Measurements from ENCODE around the gene ECM2. TPM values are rescaled to one million over a fixed set of nuclear protein-coding genes. Genes with fewer than 3 reads are reported as not detected.

Gene ECM2
- total RNA-seq, 1 experiment from 2014 or later: not detected

DNA sequence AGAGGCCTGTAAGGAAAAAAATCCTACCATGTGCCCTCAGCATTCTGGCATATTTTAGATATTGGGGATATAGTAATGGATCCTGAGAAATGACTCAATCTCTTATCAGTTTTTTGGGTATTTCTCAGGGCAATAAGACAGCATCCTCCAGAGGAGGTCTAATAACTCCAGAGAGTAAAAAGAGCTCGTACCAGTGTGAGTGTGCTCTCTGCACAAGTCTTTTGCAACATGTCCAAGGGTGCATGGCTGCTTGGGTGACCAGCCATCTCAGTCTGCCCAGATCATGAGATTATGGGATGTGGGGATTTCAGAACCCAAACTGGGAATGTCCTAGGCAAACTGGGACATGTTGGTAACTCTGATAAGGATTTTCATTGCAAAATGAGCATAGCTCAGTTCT lies 68.7 kb downstream of the ECM2 start:
- Histone ChIP-seq H3F3A (ENCODE audit: low read length, unreplicated experiment) (no peaks in the 10 kb centered on the region), H3K79me2 (ENCODE audit: low read length) (no peaks in the 10 kb centered on the region), H3K4me2 (ENCODE audit: low read length) (no peak overlapping the region), H3K9me2 (replicated peaks; ENCODE audit: low read length) (no peaks in the 10 kb centered on the region), H3K9ac (ENCODE audit: low read length) (no peak overlapping the region), H3K27ac (ENCODE audit: low read length) (no peak overlapping the region), H3K4me1 (ENCODE audit: insufficient read depth, low read length) (no peaks in the 10 kb centered on the region), H3K4me3 (ENCODE audit: low read length) (no peak overlapping the region), H3K27me3 (ENCODE audit: low read length) (no peaks in the 10 kb centered on the region), H4K20me1 (ENCODE audit: low read length) (no peaks in the 10 kb centered on the region), H3K9me3 (ENCODE audit: low read length) (no peaks in the 10 kb centered on the region), H3K36me3 (ENCODE audit: low read depth, low read length) (no peaks in the 10 kb centered on the region), H2AFZ (ENCODE audit: low read length) (no peak overlapping the region)
- CTCF ChIA-PET: no interaction called here
- intact Hi-C loops (cut with micrococcal nuclease): no loop called here
- no peak for TF ChIP-seq EZH2phosphoT487 (IDR thresholded peaks at IDR 0.05; ENCODE audit: borderline replicate concordance, low read length)
- no peak for TF ChIP-seq EZH2 (IDR thresholded peaks at IDR 0.05; ENCODE audit: low read length, unreplicated experiment)
- TF ChIP-seq, protein P1, sequence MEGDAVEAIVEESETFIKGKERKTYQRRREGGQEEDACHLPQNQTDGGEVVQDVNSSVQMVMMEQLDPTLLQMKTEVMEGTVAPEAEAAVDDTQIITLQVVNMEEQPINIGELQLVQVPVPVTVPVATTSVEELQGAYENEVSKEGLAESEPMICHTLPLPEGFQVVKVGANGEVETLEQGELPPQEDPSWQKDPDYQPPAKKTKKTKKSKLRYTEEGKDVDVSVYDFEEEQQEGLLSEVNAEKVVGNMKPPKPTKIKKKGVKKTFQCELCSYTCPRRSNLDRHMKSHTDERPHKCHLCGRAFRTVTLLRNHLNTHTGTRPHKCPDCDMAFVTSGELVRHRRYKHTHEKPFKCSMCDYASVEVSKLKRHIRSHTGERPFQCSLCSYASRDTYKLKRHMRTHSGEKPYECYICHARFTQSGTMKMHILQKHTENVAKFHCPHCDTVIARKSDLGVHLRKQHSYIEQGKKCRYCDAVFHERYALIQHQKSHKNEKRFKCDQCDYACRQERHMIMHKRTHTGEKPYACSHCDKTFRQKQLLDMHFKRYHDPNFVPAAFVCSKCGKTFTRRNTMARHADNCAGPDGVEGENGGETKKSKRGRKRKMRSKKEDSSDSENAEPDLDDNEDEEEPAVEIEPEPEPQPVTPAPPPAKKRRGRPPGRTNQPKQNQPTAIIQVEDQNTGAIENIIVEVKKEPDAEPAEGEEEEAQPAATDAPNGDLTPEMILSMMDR (conservative IDR thresholded peaks at IDR 0.05; ENCODE audit: low read depth, low read length): no peak
- DNase-seq: no peak
- no peak for ATAC-seq
- POLR2A ChIA-PET (ENCODE audit: unreplicated experiment): no interaction called here
- no TSS peak for BruUV-seq (replicated peaks)

DNA sequence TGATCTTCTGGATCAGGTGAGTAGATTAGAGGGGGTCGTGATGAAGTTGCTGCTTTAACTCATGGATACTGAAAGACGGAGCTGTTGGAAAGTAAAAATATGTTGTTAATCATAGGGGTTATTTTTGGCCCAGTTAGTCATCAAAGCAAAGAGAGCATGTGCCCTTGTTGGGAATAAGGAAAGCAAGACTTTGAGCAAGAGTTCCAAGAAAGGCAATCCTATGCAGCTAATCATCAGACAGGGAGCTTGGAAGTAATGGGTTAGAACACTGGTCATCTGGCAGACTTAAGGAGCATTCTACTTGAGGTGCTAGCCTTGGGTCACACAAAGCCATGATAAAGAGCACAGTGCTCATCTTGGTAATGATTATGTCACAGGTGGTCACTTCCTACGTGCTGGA lies 71.8 kb downstream of the ECM2 start:
- CTCF ChIA-PET: no interaction called here
- H2AFZ ChIP-seq (ENCODE audit: low read length): no peak overlapping the region
- peak; percentile 12 for DNase-seq
- no peaks in the 10 kb centered on the region for H3K36me3 ChIP-seq (ENCODE audit: low read depth, low read length)
- POLR2A ChIA-PET (ENCODE audit: unreplicated experiment): no interaction called here
- H3K27me3 ChIP-seq (ENCODE audit: low read length): no peaks in the 10 kb centered on the region
- H4K20me1 ChIP-seq (ENCODE audit: low read length): no peaks in the 10 kb centered on the region
- intact Hi-C loops (cut with micrococcal nuclease): no loop called here
- no peak overlapping the region for H3K4me2 ChIP-seq (ENCODE audit: low read length)
- no peaks in the 10 kb centered on the region for H3K4me1 ChIP-seq (ENCODE audit: insufficient read depth, low read length)
- H3K4me3 ChIP-seq (ENCODE audit: low read length): no peak overlapping the region
- H3F3A ChIP-seq (ENCODE audit: low read length, unreplicated experiment): no peaks in the 10 kb centered on the region
- H3K9ac ChIP-seq (ENCODE audit: low read length): no peak overlapping the region
- ATAC-seq: no peak
- H3K9me2 ChIP-seq (replicated peaks; ENCODE audit: low read length): no peaks in the 10 kb centered on the region
- no peak overlapping the region for H3K27ac ChIP-seq (ENCODE audit: low read length)
- no peaks in the 10 kb centered on the region for H3K9me3 ChIP-seq (ENCODE audit: low read length)
- no peaks in the 10 kb centered on the region for H3K79me2 ChIP-seq (ENCODE audit: low read length)
- no TSS peak for BruUV-seq (replicated peaks)
- TF ChIP-seq, protein P1 (conservative IDR thresholded peaks at IDR 0.05; ENCODE audit: low read depth, low read length): no peak

DNA sequence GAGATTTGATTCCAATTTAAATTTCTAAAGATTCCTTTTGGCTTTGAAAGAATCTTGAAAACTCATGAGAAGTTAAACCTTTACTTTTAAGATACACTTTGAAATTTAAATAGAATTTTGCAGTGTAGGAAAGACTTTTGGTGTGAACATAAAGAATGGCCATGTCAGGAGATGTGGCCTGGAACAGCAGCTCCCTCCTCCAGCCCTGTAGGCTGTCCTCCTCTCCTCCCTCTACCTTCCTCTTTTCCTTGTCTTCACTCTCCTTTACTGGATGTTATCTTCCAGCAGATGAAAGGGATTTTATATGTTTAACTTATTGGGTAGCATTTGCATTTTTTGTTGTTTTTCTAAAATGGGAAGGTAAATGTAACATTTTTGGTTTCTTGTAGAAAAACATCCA lies 72.4 kb downstream of the ECM2 start:
- H4K20me1 ChIP-seq (ENCODE audit: low read length): no peaks in the 10 kb centered on the region
- H3K9me3 ChIP-seq (ENCODE audit: low read length): no peaks in the 10 kb centered on the region
- intact Hi-C loops (cut with micrococcal nuclease): no loop called here
- H3K4me3 ChIP-seq (ENCODE audit: low read length): no peak overlapping the region
- H3K9me2 ChIP-seq (replicated peaks; ENCODE audit: low read length): no peaks in the 10 kb centered on the region
- no peaks in the 10 kb centered on the region for H3K36me3 ChIP-seq (ENCODE audit: low read depth, low read length)
- H2AFZ ChIP-seq (ENCODE audit: low read length): no peak overlapping the region
- POLR2A ChIA-PET (ENCODE audit: unreplicated experiment): no interaction called here
- no peaks in the 10 kb centered on the region for H3F3A ChIP-seq (ENCODE audit: low read length, unreplicated experiment)
- no peak overlapping the region for H3K27ac ChIP-seq (ENCODE audit: low read length)
- H3K4me2 ChIP-seq (ENCODE audit: low read length): no peak overlapping the region
- H3K9ac ChIP-seq (ENCODE audit: low read length): no peak overlapping the region; the same call in 1 of the 2 replicates
- no peaks in the 10 kb centered on the region for H3K27me3 ChIP-seq (ENCODE audit: low read length)
- CTCF ChIA-PET: no interaction called here
- TF ChIP-seq EZH2 (IDR thresholded peaks at IDR 0.05; ENCODE audit: low read length, unreplicated experiment) (no peak), EZH2phosphoT487 (IDR thresholded peaks at IDR 0.05; ENCODE audit: borderline replicate concordance, low read length) (no peak)
- TF ChIP-seq, protein P1 (conservative IDR thresholded peaks at IDR 0.05; ENCODE audit: low read depth, low read length): no peak
- BruUV-seq (replicated peaks): no TSS peak
- no peaks in the 10 kb centered on the region for H3K79me2 ChIP-seq (ENCODE audit: low read length)
- H3K4me1 ChIP-seq (ENCODE audit: insufficient read depth, low read length): no peaks in the 10 kb centered on the region
- DNase-seq: no peak
- ATAC-seq: no peak
